Fibroblast of the conjunctiva (primary cell): ENCODE data around the gene PLTP.

Experiments used
- DNase-seq: peaks from one replicate; pipeline ENCODE4 v3.0.0-alpha.2; 2010; ENCODE audit warnings: low read depth

The PLTP gene

DNA sequence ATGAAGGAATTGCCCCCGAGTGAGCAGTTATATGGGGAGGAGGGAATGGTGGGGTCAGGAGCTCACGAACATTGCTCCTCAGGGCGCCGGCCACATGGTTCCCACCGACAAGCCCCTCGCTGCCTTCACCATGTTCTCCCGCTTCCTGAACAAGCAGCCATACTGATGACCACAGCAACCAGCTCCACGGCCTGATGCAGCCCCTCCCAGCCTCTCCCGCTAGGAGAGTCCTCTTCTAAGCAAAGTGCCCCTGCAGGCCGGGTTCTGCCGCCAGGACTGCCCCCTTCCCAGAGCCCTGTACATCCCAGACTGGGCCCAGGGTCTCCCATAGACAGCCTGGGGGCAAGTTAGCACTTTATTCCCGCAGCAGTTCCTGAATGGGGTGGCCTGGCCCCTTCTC is 13.7 kb downstream of the PLTP start:
- no peak for DNase-seq

DNA sequence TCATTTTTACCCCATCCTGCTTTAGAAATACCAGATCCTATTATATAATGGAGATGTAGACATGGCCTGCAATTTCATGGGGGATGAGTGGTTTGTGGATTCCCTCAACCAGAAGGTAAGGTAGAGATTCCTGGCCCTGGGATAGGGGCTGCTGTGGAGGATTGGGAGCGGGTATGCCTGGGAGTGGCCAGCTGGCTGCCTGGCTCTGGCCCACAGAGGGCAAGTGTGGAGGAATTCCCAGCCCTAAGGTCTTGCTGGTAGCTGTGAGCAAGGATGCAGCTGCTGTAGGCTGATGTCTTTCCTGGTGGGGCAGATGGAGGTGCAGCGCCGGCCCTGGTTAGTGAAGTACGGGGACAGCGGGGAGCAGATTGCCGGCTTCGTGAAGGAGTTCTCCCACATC is 14.3 kb downstream of the PLTP start:
- no peak for DNase-seq

DNA sequence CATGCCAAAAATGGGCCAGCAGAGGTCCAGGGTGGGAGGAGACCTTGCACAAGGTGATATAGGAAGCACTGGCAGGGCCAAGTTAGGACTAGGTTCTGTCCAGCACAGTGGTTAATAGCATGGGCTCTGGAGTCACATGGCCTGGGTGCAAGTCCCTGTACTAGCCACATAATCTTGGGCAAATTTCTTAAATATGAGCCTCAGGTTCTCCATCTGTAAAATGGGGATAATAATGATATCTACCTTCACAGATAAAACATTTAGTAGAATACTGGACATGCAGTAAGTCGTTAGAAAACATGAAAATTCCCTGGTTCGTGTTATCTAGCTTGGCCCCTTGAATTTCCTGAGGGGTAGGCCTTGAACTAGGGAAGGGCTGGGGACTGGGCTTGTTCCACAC is 14.7 kb downstream of the PLTP start:
- DNase-seq, result no peak

DNA sequence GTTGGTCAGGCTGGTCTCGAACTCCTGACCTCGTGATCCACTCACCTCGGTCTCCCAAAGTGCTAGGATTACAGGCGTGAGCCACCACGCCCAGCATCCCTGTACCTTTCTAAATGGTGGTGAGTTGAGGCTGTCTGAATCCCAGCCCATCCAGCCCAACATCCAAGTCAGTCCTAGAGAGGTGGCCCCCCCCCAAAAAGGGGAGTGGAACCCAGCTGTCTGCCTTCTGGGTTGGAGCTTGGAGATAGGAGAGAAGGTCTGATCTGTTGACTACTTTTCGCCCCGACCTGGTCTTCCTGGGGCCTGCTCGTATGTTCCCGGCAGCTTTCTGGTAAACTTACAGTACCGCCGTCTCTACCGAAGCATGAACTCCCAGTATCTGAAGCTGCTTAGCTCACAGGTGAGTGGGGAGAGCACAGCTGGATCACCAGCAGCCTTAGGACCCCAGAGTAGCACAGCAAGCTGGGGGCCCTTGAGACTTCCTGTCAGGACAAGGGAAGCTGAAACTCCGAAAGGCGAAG is 15.3 kb downstream of the PLTP start:
- DNase-seq, result no peak

DNA sequence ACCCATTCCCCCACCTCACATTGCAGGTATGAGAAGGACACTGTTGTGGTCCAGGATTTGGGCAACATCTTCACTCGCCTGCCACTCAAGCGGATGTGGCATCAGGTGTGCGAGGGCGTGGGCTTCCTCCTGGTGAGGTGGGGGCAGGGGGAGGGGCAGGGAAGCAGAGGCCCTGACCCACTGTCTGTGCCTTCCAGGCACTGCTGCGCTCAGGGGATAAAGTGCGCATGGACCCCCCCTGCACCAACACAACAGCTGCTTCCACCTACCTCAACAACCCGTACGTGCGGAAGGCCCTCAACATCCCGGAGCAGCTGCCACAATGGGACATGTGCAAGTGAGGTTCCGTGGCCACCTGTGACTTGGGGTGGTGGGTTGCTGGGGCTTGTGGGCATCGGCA is 17.2 kb downstream of the PLTP start:
- DNase-seq, result no peak

DNA sequence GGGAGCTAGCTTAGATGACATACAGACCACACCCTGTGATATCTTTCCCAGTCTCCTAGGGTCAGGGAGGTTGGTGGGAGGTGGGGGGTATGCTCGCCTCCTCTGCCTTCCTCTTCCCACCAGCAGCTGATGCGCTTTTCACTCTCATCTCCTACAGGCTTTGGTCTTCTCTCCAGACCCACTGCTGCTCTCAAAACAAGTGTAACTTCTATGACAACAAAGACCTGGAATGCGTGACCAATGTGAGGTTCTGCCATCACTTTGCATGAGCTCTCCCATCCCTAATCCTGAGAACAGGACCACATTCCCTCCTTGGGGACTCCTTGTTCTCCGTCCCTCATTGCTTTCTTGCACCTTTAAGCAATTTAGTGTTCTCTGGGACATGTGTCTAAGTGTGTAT is 18.1 kb downstream of the PLTP start:
- DNase-seq, result no peak

DNA sequence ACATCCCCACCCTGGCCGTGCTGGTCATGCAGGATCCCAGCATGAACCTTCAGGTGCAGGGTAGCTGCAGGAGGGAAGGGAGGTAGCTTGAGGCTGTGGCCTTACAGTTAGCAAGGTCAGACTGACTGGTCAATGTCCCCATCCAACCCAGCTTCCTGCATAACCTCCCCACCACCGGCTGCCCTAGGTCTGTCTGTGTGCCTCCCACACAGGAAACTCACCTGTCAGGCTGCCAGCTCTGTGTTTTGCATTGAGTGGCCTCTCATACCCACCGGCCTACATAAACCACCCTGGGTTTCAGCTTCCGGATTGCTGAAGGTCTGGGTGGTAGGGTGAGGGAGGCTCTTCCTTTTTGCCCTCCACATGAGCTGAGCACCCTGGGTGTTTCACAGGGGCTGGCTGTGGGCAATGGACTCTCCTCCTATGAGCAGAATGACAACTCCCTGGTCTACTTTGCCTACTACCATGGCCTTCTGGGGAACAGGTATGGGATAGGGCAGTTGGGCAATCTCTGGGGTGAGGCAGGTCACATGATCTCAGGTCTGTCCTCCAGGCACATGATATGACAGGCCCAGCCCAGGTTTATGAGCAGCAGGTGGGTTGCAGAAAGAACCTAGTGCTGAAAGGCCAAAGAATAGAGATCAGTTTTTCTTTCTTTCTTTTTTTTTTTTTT is 19.0 kb downstream of the PLTP start:
- no peak for DNase-seq

DNA sequence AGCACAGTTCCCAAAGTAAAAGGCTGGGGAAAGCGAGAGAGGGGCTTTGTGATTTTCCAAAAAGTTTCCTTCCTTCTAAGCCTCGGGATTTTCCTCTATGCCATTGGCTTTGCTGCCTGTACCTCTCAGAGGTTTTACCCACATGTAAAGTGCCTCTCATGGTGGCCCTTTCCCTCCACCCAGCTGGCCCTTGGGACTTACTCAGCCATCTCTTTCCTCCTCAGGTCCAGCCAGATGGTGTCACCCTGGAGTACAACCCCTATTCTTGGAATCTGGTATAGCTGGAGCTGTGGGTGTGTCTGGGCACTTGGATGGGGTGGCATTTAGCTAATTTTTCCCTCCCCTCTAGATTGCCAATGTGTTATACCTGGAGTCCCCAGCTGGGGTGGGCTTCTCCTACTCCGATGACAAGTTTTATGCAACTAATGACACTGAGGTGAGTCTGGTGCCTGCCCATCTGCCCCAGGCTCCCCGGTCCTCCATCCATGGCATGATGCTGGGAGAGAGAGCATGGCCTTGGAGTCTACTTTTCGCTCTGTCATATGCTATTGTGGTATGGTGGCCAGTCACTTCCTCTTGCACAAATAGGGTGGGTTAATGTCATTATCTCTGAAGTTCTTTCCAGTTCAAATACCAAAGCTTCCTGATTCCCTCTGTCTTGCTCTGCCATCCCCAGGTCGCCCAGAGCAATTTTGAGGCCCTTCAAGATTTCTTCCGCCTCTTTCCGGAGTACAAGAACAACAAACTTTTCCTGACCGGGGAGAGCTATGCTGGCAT is 19.7 kb downstream of the PLTP start:
- no peak for DNase-seq

DNA sequence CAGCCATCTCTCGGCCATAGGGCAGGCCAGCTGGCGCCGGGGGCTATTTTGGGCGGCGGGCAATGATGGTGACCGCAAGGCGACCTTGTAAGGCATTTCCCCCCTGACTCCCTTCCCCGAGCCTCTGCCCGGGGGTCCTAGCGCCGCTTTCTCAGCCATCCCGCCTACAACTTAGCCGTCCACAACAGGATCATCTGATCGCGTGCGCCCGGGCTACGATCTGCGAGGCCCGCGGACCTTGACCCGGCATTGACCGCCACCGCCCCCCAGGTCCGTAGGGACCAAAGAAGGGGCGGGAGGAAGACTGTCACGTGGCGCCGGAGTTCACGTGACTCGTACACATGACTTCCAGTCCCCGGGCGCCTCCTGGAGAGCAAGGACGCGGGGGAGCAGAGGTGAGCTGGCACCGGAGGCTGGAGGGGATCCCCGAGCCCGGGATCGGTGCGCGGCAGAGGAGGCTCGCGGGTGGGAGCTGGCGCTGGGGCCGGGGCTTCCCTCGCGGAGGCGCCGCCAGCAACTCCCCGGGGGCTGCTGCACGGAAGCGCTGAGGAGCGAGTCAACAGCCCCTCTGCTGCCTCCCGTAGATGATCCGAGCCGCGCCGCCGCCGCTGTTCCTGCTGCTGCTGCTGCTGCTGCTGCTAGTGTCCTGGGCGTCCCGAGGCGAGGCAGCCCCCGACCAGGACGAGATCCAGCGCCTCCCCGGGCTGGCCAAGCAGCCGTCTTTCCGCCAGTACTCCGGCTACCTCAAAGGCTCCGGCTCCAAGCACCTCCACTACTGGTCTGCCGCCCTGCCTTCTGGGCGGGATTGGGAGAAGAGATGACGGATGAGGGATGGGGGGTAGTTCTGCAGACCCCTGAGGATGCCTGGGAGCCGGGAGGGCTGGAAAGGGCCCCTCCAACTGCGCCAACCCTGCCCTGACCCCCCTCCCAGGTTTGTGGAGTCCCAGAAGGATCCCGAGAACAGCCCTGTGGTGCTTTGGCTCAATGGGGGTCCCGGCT is 20.7 kb downstream of the PLTP start, which contains the start of the genes CTSA and NEURL2:
TSS of gene CTSA (plus strand) at position 351 of the 999 bp plus-strand sequence. CDS start at position 585, 234 bp downstream.
TSS of gene NEURL2 (minus strand) at position 224 of the 999 bp plus-strand sequence. CDS start at position 7, 217 bp downstream.
- peak; percentile 85 for DNase-seq

DNA sequence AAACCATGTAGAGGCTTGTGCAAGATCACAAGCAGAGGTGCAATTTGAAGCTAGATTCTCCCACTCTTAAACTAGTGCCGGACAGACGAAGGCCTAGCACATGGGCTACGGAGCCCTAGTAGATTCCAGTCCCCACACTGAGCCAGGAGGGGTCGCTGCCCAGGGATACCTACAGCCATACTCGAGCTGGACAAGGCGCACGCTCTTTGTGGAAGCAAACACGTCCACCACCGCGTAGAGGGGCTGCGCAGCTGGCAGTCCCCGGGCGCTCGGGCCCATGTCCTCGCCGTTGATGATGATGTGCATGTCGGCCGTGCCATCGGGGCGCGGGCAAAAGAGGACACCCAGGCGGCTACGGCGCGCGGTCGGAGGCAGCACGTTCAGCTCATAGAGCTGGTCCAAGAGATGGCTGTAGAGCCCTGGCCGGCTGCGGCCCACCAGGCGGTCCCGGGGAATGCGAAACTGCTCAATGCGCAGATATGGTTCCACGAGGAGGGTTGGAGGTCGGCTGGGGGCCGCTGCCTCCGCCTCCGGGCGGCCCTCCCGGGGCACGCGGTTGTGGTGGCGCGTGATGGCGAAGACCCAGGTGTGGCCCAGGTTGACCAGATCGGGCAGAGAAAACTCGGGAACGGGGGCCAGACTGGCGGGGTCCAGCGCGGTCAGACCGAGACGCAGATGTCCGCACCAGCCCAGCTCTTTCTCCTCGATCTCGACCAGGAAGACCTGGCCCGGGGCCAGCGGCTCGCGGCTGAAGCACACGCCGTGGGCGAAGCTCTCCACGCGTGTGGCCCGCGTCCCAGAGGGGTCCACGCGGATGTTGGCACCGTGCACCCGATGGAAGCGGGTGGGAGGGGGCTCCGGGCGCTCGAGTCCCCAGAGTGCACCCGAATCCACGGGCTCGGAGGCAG is 21.6 kb downstream of the PLTP start:
- peak; percentile 79 for DNase-seq

DNA sequence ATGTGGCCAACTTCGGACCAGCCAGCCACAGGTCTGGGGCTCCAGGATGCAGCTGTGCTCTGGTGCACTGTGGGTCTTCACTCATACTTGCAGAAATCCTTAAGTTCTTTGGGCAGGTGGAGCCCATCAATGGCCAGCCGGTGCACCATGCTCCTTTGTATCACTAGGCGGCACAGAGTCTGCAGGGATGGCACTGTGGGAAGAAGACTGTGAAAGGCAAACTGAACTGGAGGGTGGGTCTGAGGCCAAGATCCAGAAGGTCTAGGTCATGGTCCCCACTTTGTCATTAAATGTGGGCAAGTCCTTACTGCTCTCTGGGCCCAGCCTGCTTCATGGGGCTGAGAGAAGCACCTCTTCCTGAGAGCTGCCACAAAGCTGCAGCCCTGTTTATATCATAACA is 23.3 kb downstream of the PLTP start:
- DNase-seq, result no peak

DNA sequence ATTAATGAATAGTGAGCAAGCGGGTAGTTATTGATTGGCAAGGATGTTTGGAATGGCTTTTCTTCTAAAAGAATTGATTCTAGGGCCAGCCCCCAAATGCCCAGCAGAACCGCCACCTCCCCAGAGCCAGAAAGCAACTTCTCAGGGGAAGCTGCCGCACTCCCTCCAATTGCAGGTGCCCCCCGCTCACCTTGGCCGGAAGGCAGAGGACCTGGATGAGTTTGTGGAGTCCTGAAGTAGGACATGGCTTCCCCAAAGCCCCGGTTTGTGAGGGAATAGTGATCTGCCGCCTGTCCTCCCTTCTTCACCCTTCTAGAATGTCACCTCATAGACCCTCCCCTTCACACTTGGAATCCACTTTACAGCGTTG is 24.6 kb downstream of the PLTP start, which contains the start of gene SPATA25:
TSS of gene SPATA25 (minus strand) at position 277 of the 370 bp plus-strand sequence. CDS start at position 245, 32 bp downstream.
- DNase-seq, result no peak

DNA sequence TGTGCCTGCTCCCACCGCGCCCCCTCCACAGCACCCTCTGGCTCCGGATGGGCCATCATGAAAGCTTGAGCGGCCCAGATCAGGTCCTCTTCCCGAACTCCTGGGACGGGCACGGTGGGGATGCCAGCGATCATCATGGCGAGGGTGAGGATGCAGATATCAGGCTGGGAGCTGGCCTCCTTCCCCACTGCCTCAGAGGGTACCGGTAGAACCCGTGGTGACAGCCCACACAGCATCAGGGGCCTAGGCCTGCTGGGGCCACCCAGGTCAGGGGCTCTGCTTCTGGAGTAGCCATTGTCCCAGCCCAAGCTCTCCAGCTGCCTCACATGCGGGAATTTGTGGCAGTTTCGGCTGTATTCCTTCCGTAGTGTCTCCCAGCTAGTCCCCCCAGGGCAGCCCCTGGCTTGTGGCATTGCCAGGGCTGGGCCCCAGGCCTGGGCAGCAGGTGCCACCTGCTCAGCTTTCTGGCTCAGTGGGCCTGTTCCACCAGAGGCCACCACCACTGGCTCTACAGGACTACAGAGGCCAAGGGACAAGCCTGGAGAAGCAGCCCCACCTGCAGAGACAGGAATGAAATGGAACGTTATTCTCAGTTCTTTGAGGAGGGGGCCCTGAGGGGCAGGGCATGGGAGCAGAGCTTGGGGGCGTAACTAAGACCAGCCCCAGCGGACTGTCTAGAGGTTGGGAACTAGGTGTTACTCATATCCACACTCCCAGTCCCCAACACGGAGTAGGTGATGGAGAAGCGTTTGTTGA is 25.2 kb downstream of the PLTP start:
- no peak for DNase-seq

DNA sequence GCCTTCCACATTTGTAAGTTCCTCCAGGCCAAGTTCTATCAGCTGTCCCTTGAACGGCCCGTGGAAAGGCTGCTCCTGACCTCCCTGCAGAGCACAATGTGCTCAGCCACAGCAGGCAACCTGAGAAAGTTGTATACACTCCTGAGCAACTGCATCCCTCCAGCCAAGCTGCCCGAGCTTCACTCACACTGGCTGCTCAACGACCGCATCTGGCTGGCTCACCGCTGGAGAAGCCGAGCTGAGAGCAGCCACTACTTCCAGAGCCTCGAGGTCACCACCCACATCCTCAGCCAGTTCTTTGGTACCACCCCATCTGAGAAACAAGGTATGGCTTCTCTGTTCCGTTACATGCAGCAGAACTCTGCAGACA is 28.9 kb downstream of the PLTP start:
- no peak for DNase-seq

DNA sequence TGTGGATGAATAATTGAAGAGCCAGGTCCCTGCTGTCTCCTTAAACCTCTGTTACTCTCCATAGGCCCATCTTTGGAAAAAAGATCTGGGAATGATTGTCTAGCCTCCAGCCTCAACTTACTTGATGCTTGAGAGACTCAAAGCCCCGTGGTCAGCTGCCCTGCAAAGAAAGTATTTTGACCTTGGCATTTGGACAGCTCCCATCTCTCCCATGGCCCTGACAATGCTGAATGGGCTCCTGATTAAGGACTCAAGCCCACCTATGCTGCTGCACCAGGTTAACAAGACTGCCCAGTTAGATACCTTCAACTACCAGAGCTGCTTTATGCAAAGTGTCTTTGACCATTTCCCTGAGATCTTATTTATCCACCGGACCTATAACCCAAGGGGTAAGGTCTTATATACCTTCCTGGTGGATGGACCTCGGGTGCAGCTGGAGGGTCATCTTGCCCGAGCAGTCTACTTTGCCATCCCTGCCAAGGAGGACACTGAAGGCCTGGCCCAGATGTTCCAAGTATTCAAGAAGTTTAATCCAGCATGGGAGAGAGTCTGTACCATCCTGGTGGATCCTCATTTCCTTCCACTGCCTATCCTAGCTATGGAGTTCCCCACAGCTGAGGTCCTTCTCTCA is 29.4 kb downstream of the PLTP start:
- no peak for DNase-seq

DNA sequence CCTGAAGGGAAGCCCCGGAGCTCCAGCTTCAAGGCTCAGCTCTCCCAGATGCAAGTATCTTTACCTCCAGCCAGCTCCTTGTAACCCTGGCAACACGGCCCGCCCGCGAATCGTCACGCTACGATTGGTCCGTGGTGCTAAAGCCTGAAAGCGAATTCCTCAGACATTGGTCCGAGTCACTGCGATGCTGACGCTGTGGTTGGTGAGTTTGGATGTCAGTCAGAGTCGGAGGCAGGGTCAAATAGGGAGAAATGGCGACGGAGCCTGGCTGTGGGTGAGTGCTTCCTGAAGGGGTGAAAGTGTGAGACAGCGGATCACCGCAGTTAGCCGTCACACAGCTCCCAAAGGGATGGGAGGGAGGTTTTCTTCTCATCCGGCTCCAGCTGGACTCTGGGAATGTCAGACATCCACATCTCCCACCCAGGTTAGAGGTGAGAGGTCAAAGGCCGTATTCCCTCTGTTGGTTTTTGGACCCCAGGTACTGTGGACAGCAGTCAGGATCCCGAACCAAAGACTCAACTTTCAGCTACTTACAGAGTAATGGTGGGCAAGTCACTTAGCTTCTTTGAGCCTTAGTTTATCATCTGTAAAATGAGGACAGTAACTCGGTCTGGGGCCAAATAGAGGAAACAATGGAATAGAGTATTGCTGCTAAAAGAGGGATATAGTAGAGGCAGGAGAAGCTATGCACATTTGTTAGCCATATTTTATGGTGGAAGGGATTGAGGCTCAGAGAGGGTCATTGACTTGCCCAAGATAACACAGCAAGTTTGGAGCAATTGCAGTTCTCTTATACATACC is 30.8 kb downstream of the PLTP start, which contains the start of gene ZSWIM1:
TSS of gene ZSWIM1 (plus strand) at position 240 of the 801 bp plus-strand sequence. CDS start 1,366 bp downstream, outside the sequence.
- DNase-seq, result peak; percentile 98

DNA sequence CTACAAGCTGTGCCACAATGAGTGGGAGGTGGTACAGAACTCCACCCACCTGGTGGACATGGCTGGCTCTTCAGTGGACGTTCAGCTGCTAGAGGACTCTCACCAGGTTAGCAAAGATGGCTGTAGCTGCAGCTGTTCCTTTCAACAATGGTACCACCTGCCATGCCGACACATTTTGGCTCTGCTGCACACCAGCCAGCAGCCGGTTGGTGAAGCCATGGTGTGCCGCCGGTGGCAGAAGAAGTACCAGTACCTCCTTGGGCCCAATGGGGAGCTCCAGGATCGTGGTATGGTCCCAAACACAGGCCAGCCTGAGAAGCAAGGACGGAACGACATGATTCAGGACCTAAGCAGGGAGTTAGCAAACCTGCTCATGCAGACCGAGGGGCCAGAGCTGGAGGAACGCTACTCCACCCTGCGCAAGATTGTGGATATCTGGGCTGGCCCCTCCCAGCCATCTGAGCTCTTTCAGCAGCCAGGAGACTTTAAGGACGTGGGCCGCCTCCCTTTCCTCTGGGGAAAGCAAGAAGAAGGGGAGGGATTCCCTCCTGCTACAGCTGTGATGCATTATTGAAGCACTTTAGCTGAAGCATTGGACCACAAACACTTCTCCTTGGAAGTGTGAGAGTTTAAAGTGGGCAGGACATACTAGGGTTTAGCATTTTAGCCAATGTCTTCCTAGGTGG is 33.7 kb downstream of the PLTP start:
- DNase-seq, result no peak

DNA sequence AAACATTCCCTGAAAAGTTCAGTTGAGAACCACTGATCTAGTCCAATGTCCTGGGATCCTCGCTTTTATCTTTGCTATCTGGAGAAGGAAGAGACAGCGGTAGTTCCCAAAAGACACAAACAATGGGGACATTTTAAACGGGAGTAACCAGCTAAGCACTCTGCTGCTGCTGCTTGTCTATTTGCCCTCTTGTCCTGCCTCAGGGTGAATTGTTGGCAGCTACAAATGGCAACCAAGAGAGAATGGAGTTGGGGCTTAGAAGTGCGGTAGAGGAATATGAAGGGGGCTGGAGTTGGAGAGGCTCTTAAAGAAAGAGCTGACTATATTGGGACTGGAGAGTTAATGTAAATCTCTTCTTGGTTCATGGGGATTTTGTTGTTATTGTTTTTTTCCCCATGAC is 37.4 kb downstream of the PLTP start:
- no peak for DNase-seq
